ENCODE results near the gene NPR1. TPM values are rescaled to one million over a fixed set of nuclear protein-coding genes. Genes with fewer than 3 reads are reported as not detected.

The NPR1 gene
- total RNA-seq, 3 donors from 2014 or later (not counting 1 experiment from before 2014, with no cell fraction given): not detected

GRCh38 chr1:153658400-153659174, 19.9 kb upstream of the NPR1 start, which contains the start of gene SNAPIN:
Gene SNAPIN, plus strand, starts transcription at chr1:153658703. Its CDS starts 41 bp downstream, at chr1:153658744.
- peak within 1 kb of the TSS; percentile 92 for H3K4me3 Mint-ChIP-seq
- Histone ChIP-seq H3K36me3 (ENCODE audit: control insufficient read depth, insufficient read depth, low read length) (peaks cover 31% of the 10 kb centered on the region), H3K4me3 (ENCODE audit: low read length) (peak within 1 kb of the TSS; percentile 73), H3K27me3 (ENCODE audit: control insufficient read depth, insufficient read depth, low read length) (no peaks in the 10 kb centered on the region), H3K9me3 (ENCODE audit: control insufficient read depth, insufficient read depth, low read length) (no peaks in the 10 kb centered on the region), H3K27ac (ENCODE audit: low read length) (peak within 1 kb of the TSS; percentile 76), H3K4me1 (ENCODE audit: control insufficient read depth, insufficient read depth, low read length) (peaks cover 18% of the 10 kb centered on the region)
- intact Hi-C loops (cut with micrococcal nuclease): loop anchor here (1.0 kb wide), 1 partner anchor 13 kb away; no protein-coding TSS in a partner anchor
- WGBS (ENCODE audit: insufficient coverage): 3% methylated on average over 53 of the region's 53 CpGs
- no peaks in the 10 kb centered on the region for H3K27me3 Mint-ChIP-seq (ENCODE audit: low read depth in 2 of 2)
- TF ChIP-seq CTCF (IDR thresholded peaks at IDR 0.05): no peak
- H3K4me1 Mint-ChIP-seq: peaks cover 7 to 13% of the 10 kb centered on the region in 2 donors
- no peaks in the 10 kb centered on the region for H3K36me3 Mint-ChIP-seq
- peak within 1 kb of the TSS; percentile 79 to 93 for H3K27ac Mint-ChIP-seq
- no peaks in the 10 kb centered on the region for H3K9me3 Mint-ChIP-seq
- peak; percentile 97 to 98 (median 97) for ATAC-seq
- DNase-seq: peak; percentile 86 to 91

GRCh38 chr1:153659175-153659534, 19.3 kb upstream of the NPR1 start:
- Histone ChIP-seq H3K27me3 (ENCODE audit: control insufficient read depth, insufficient read depth, low read length) (no peaks in the 10 kb centered on the region), H3K27ac (ENCODE audit: low read length) (peak overlapping the region; percentile 76), H3K4me1 (ENCODE audit: control insufficient read depth, insufficient read depth, low read length) (peaks cover 18% of the 10 kb centered on the region), H3K4me3 (ENCODE audit: low read length) (peak overlapping the region; percentile 73), H3K9me3 (ENCODE audit: control insufficient read depth, insufficient read depth, low read length) (no peaks in the 10 kb centered on the region), H3K36me3 (ENCODE audit: control insufficient read depth, insufficient read depth, low read length) (peaks cover 37% of the 10 kb centered on the region)
- Mint-ChIP-seq H3K27me3 (ENCODE audit: low read depth in 2 of 2) (no peaks in the 10 kb centered on the region), H3K4me1 (peaks cover 7 to 13% of the 10 kb centered on the region in 2 donors), H3K27ac (peak overlapping the region; percentile 79 to 93), H3K36me3 (no peaks in the 10 kb centered on the region), H3K9me3 (no peaks in the 10 kb centered on the region), H3K4me3 (peak overlapping the region; percentile 92)
- no peak for TF ChIP-seq CTCF (IDR thresholded peaks at IDR 0.05)
- no peak for DNase-seq
- ATAC-seq: no peak
- 58% methylated on average over 8 of the region's 8 CpGs for WGBS (ENCODE audit: insufficient coverage)
- intact Hi-C loops (cut with micrococcal nuclease): no loop called here

GRCh38 chr1:153659656-153660055, 18.8 kb upstream of the NPR1 start:
- WGBS (ENCODE audit: insufficient coverage): 96% methylated on average over 6 of the region's 9 CpGs
- Histone ChIP-seq H3K36me3 (ENCODE audit: control insufficient read depth, insufficient read depth, low read length) (peaks cover 42% of the 10 kb centered on the region), H3K9me3 (ENCODE audit: control insufficient read depth, insufficient read depth, low read length) (no peaks in the 10 kb centered on the region), H3K4me3 (ENCODE audit: low read length) (no peak overlapping the region), H3K27ac (ENCODE audit: low read length) (no peak overlapping the region), H3K27me3 (ENCODE audit: control insufficient read depth, insufficient read depth, low read length) (no peaks in the 10 kb centered on the region), H3K4me1 (ENCODE audit: control insufficient read depth, insufficient read depth, low read length) (peaks cover 18% of the 10 kb centered on the region)
- H3K4me3 Mint-ChIP-seq: peak overlapping the region; percentile 92
- H3K27me3 Mint-ChIP-seq (ENCODE audit: low read depth in 2 of 2): no peaks in the 10 kb centered on the region
- intact Hi-C loops (cut with micrococcal nuclease): no loop called here
- no peak for ATAC-seq
- peaks cover 7 to 13% of the 10 kb centered on the region in 2 donors for H3K4me1 Mint-ChIP-seq
- no peak for TF ChIP-seq CTCF (IDR thresholded peaks at IDR 0.05)
- H3K36me3 Mint-ChIP-seq: no peaks in the 10 kb centered on the region
- H3K9me3 Mint-ChIP-seq: no peaks in the 10 kb centered on the region
- no peak for DNase-seq
- peak overlapping the region; percentile 79 to 93 for H3K27ac Mint-ChIP-seq

Data from natural killer cell (primary cell).